Tibial artery (tissue), 4 donors: ENCODE data around the gene APOA4.

ENCODE experiments used
- DNase-seq, 2 donors: peaks; one replicate each; pipeline ENCODE4 v3.0.0-alpha.2; 2019
- H3K27ac ChIP-seq, 2 donors: fragments of 200-600 bp; sonication (generic) in 1 of 2; 1 replicate in 1 of 2; 2 replicates in 1 of 2; pipeline ENCODE4 v1.5.1; 2018 to 2019; ENCODE audit warnings: mild to moderate bottlenecking in 1 of 2
- H3K27me3 ChIP-seq, 2 donors: fragments of 200-600 bp; sonication (generic) in 1 of 2; one replicate each; pipeline versions ENCODE4 v1.5.1 to v1.6.0; 2016 to 2019
- H3K36me3 ChIP-seq, 3 donors: fragments of 200-600 bp; sonication (generic) in 2 of 3; one replicate each; pipeline ENCODE4 v1.5.1; 2016 to 2019; ENCODE audit warnings: mild to moderate bottlenecking in 2 of 3
- H3K4me1 ChIP-seq, 4 donors: fragments of 200-600 bp; sonication (generic) in 2 of 4; 1 replicate in 3 of 4; 2 replicates in 1 of 4; pipeline ENCODE4 v1.5.1; 2016 to 2019
- H3K4me3 ChIP-seq, 2 donors: fragments of 200-600 bp; sonication (generic) in 1 of 2; 1 replicate in 1 of 2; 2 replicates in 1 of 2; pipeline ENCODE4 v1.5.1; 2018 to 2019; ENCODE audit warnings: mild to moderate bottlenecking in 2 of 2
- H3K9me3 ChIP-seq, 3 donors: fragments of 200-600 bp; sonication (generic) in 1 of 3; one replicate each; pipeline ENCODE4 v1.5.1; 2016 to 2019
- CTCF ChIP-seq, 2 experiments: fragments of 200-600 bp in 1 of 2; fragments of 450-650 bp in 1 of 2; IDR thresholded peaks; one replicate each; pipeline ENCODE4 v1.5.1; 2017 to 2019; ENCODE audit warnings: antibody characterized with exemption in 2 of 2, mild to moderate bottlenecking in 1 of 2, moderate library complexity in 1 of 2
- intact Hi-C: fragments of 100-400 bp; cut with DNase I; formaldehyde crosslinking; loops from one replicate; pipeline ENCODE4 v1.15.0; 2023; ENCODE audit warnings: low total_unique reads

The APOA4 gene

GRCh38 chr11:116867619-116868018 is 44.5 kb upstream of the APOA4 start:
- no peak for TF ChIP-seq CTCF (IDR thresholded peaks at IDR 0.05)
- H3K4me3 ChIP-seq: no peak overlapping the region
- no peaks in the 10 kb centered on the region for H3K9me3 ChIP-seq
- no peaks in the 10 kb centered on the region for H3K27me3 ChIP-seq
- DNase-seq: no peak
- H3K27ac ChIP-seq: no peak overlapping the region
- peaks cover 62 to 100% (median 89%) of the 10 kb centered on the region in 3 donors for H3K36me3 ChIP-seq
- H3K4me1 ChIP-seq: no peaks in the 10 kb centered on the region
- intact Hi-C loops: no loop called here

- Histone ChIP-seq H3K27me3 (no peaks in the 10 kb centered on the region), H3K4me3 (no peak overlapping the region), H3K4me1 (no peaks in the 10 kb centered on the region), H3K36me3 (peaks cover 65 to 100% (median 89%) of the 10 kb centered on the region in 3 donors), H3K27ac (no peak overlapping the region), H3K9me3 (no peaks in the 10 kb centered on the region)
- no peak for DNase-seq
- TF ChIP-seq CTCF (IDR thresholded peaks at IDR 0.05): no peak
- intact Hi-C loops: no loop called here
Observed at GRCh38 chr11:116866804-116867455, 43.8 kb upstream of the APOA4 start.

GRCh38 chr11:116865696-116866095 is 42.6 kb upstream of the APOA4 start:
- intact Hi-C loops: no loop called here
- Histone ChIP-seq H3K4me3 (no peak overlapping the region), H3K36me3 (peaks cover 69 to 100% (median 91%) of the 10 kb centered on the region in 3 donors), H3K27ac (no peak overlapping the region), H3K9me3 (no peaks in the 10 kb centered on the region), H3K27me3 (no peaks in the 10 kb centered on the region), H3K4me1 (no peaks in the 10 kb centered on the region)
- DNase-seq: no peak
- no peak for TF ChIP-seq CTCF (IDR thresholded peaks at IDR 0.05)

GRCh38 chr11:116864531-116864930 is 41.4 kb upstream of the APOA4 start:
- no peaks in the 10 kb centered on the region for H3K27me3 ChIP-seq
- H3K4me1 ChIP-seq: no peaks in the 10 kb centered on the region
- DNase-seq: no peak
- intact Hi-C loops: no loop called here
- TF ChIP-seq CTCF (IDR thresholded peaks at IDR 0.05): no peak
- H3K27ac ChIP-seq: no peak overlapping the region
- H3K36me3 ChIP-seq: peaks cover 72 to 100% (median 92%) of the 10 kb centered on the region in 3 donors
- no peaks in the 10 kb centered on the region for H3K9me3 ChIP-seq
- no peak overlapping the region for H3K4me3 ChIP-seq

- H3K27ac ChIP-seq: no peak overlapping the region
- no peak for DNase-seq
Observed at GRCh38 chr11:116862951-116863350, 39.8 kb upstream of the APOA4 start.

More at GRCh38 chr11:116862951-116863350, 39.8 kb upstream of the APOA4 start:
- H3K27me3 ChIP-seq: no peaks in the 10 kb centered on the region
- no peaks in the 10 kb centered on the region for H3K4me1 ChIP-seq
- intact Hi-C loops: no loop called here
- H3K9me3 ChIP-seq: no peaks in the 10 kb centered on the region
- no peak overlapping the region for H3K4me3 ChIP-seq
- TF ChIP-seq CTCF (IDR thresholded peaks at IDR 0.05): no peak
- H3K36me3 ChIP-seq: peaks cover 78 to 100% (median 96%) of the 10 kb centered on the region in 3 donors
